Measurements from ENCODE around the gene MEIS2. TPM values are rescaled to one million over a fixed set of nuclear protein-coding genes. Genes with fewer than 3 reads are reported as not detected.

MEIS2 gene
- total RNA-seq, 1 experiment from 2014 or later: 9.3 TPM

- TF ChIP-seq CTCF (conservative IDR thresholded peaks at IDR 0.05; ENCODE audit: low read depth, low read length): no peak
- no peak for TF ChIP-seq EZH2 (IDR thresholded peaks at IDR 0.05; ENCODE audit: borderline replicate concordance, low read depth, low read length, poor library complexity, severe bottlenecking)
- DNase-seq (ENCODE audit: low spot score): no peak
- POLR2A ChIA-PET (ENCODE audit: low non-redundant PET): no interaction called here
- no peak overlapping the region for H3K27ac ChIP-seq (ENCODE audit: low read depth, low read length, poor library complexity, severe bottlenecking)
- H3K36me3 ChIP-seq (ENCODE audit: insufficient read depth, low read length, poor library complexity, severe bottlenecking): no peaks in the 10 kb centered on the region
- no peaks in the 10 kb centered on the region for H3K9me3 ChIP-seq (ENCODE audit: low read depth, low read length, poor library complexity, severe bottlenecking)
- CTCF ChIA-PET: interaction anchor here (0.5 kb wide), 1 partner anchor 16 kb away, joined by 3 read pairs; no protein-coding TSS in a partner anchor
- no TSS peak for BruUV-seq (replicated peaks)
- no peak overlapping the region for H3K4me3 ChIP-seq (ENCODE audit: low read depth, low read length, poor library complexity, severe bottlenecking)
- H3K4me1 ChIP-seq (ENCODE audit: insufficient read depth, low read length, poor library complexity, severe bottlenecking): no peaks in the 10 kb centered on the region
- intact Hi-C loops (cut with micrococcal nuclease; ENCODE audit: unreplicated experiment): no loop called here
- H3K27me3 ChIP-seq (replicated peaks; ENCODE audit: insufficient read depth, low read depth, low read length, poor library complexity): no peaks in the 10 kb centered on the region
Observed at GRCh38 chr15:37122703-37123102, 22.4 kb upstream of the MEIS2 start.

GRCh38 chr15:37121492-37121891 lies 21.1 kb upstream of the MEIS2 start:
- Histone ChIP-seq H3K27me3 (replicated peaks; ENCODE audit: insufficient read depth, low read depth, low read length, poor library complexity) (no peaks in the 10 kb centered on the region), H3K27ac (ENCODE audit: low read depth, low read length, poor library complexity, severe bottlenecking) (no peak overlapping the region), H3K9me3 (ENCODE audit: low read depth, low read length, poor library complexity, severe bottlenecking) (no peaks in the 10 kb centered on the region), H3K4me1 (ENCODE audit: insufficient read depth, low read length, poor library complexity, severe bottlenecking) (no peaks in the 10 kb centered on the region), H3K4me3 (ENCODE audit: low read depth, low read length, poor library complexity, severe bottlenecking) (no peak overlapping the region), H3K36me3 (ENCODE audit: insufficient read depth, low read length, poor library complexity, severe bottlenecking) (no peaks in the 10 kb centered on the region)
- BruUV-seq (replicated peaks): no TSS peak
- intact Hi-C loops (cut with micrococcal nuclease; ENCODE audit: unreplicated experiment): no loop called here
- CTCF ChIA-PET: no interaction called here
- POLR2A ChIA-PET (ENCODE audit: low non-redundant PET): no interaction called here
- no peak for TF ChIP-seq CTCF (conservative IDR thresholded peaks at IDR 0.05; ENCODE audit: low read depth, low read length)
- no peak for DNase-seq (ENCODE audit: low spot score)

- ChIA-PET CTCF (no interaction called here), POLR2A (ENCODE audit: low non-redundant PET) (no interaction called here)
- no TSS peak for BruUV-seq (replicated peaks)
- no peaks in the 10 kb centered on the region for H3K4me1 ChIP-seq (ENCODE audit: insufficient read depth, low read length, poor library complexity, severe bottlenecking)
- no peak overlapping the region for H3K4me3 ChIP-seq (ENCODE audit: low read depth, low read length, poor library complexity, severe bottlenecking)
- DNase-seq (ENCODE audit: low spot score): no peak
- H3K36me3 ChIP-seq (ENCODE audit: insufficient read depth, low read length, poor library complexity, severe bottlenecking): no peaks in the 10 kb centered on the region
- H3K27me3 ChIP-seq (replicated peaks; ENCODE audit: insufficient read depth, low read depth, low read length, poor library complexity): no peaks in the 10 kb centered on the region
- TF ChIP-seq CTCF (conservative IDR thresholded peaks at IDR 0.05; ENCODE audit: low read depth, low read length) (no peak), EZH2 (IDR thresholded peaks at IDR 0.05; ENCODE audit: borderline replicate concordance, low read depth, low read length, poor library complexity, severe bottlenecking) (no peak)
- intact Hi-C loops (cut with micrococcal nuclease; ENCODE audit: unreplicated experiment): no loop called here
- no peak overlapping the region for H3K27ac ChIP-seq (ENCODE audit: low read depth, low read length, poor library complexity, severe bottlenecking)
- no peaks in the 10 kb centered on the region for H3K9me3 ChIP-seq (ENCODE audit: low read depth, low read length, poor library complexity, severe bottlenecking)
Observed at GRCh38 chr15:37117030-37117429, 16.7 kb upstream of the MEIS2 start.

Data from A673 (cell line).